ENCODE measurements around the gene WNT7A.

The WNT7A gene

GRCh38 chr3:13878281-13879101 lies 1.4 kb downstream of the WNT7A start:
- TF ChIP-seq, protein P1, sequence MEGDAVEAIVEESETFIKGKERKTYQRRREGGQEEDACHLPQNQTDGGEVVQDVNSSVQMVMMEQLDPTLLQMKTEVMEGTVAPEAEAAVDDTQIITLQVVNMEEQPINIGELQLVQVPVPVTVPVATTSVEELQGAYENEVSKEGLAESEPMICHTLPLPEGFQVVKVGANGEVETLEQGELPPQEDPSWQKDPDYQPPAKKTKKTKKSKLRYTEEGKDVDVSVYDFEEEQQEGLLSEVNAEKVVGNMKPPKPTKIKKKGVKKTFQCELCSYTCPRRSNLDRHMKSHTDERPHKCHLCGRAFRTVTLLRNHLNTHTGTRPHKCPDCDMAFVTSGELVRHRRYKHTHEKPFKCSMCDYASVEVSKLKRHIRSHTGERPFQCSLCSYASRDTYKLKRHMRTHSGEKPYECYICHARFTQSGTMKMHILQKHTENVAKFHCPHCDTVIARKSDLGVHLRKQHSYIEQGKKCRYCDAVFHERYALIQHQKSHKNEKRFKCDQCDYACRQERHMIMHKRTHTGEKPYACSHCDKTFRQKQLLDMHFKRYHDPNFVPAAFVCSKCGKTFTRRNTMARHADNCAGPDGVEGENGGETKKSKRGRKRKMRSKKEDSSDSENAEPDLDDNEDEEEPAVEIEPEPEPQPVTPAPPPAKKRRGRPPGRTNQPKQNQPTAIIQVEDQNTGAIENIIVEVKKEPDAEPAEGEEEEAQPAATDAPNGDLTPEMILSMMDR (IDR thresholded peaks at IDR 0.05; ENCODE audit: low read depth, low read length, missing control alignments): no peak
- DNase-seq (ENCODE audit: extremely low read depth, low read depth): no peak
- no peak overlapping the region for H3K4me3 ChIP-seq (replicated peaks; ENCODE audit: low read depth, low read length)

DNA sequence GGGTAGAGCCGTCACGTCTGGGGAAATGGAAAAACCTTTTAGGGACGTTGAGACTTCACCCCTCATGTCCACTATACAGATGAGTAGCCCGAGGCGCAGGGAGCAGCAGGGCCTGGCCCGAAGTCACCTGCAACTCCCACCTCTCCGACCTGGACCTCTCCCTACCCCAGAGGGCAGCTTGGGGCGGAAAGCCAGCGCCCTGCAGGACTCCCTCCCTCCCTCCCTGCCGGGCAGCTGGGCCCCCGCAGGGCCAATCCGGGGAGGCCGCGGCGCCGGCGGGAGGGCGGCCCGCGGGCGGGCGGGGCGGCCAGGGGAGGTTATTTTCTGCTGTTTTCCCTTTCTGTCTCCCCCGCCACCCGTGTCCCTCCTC lies 2.0 kb downstream of the WNT7A start:
- TF ChIP-seq, protein P1 (IDR thresholded peaks at IDR 0.05; ENCODE audit: low read depth, low read length, missing control alignments): no peak
- DNase-seq (ENCODE audit: extremely low read depth, low read depth): no peak
- no peak overlapping the region for H3K4me3 ChIP-seq (replicated peaks; ENCODE audit: low read depth, low read length)

DNA sequence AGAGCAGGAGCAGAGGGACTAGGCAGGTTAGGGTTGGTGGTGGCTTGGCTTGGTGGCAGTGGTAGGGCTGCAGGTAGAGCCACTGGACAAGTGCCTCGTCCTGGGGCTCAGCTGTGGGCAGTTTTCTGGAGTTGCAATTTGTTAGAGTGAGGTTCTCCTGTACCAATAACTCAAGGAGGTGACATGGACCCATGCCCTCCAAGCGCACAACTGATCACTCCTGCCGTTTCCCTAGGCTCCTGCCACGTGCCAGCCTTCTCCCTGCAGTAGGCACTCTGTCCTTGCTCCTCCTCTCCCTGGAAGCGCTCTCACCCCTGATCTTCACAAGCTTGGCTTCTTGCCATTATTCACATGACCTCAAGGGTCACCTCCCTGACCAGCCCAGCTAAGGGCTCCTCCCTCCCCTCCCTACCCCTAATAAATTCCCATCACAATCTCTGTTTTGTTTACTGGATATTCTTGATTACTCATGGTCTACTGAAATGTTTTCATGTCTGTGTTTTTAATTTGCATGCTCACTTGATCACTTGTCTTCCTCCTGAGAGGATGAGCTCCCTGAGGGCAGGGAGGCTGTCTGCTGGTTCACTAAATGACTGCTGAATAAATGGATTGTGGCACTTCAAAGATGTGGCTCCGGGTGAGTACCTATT lies 3.3 kb downstream of the WNT7A start:
- no peak for DNase-seq (ENCODE audit: extremely low read depth, low read depth)

GRCh38 chr3:13874891-13875290 lies 5.0 kb downstream of the WNT7A start:
- no peak for DNase-seq (ENCODE audit: extremely low read depth, low read depth)
- TF ChIP-seq, protein P1 (IDR thresholded peaks at IDR 0.05; ENCODE audit: low read depth, low read length, missing control alignments): no peak
- no peak overlapping the region for H3K4me3 ChIP-seq (replicated peaks; ENCODE audit: low read depth, low read length)

More for the DNA sequence above, 3.3 kb downstream of the WNT7A start:
- TF ChIP-seq, protein P1 (IDR thresholded peaks at IDR 0.05; ENCODE audit: low read depth, low read length, missing control alignments): no peak
- no peak overlapping the region for H3K4me3 ChIP-seq (replicated peaks; ENCODE audit: low read depth, low read length)

GRCh38 chr3:13873818-13874217 lies 6.1 kb downstream of the WNT7A start:
- TF ChIP-seq, protein P1 (IDR thresholded peaks at IDR 0.05; ENCODE audit: low read depth, low read length, missing control alignments): no peak
- DNase-seq (ENCODE audit: extremely low read depth, low read depth): no peak
- H3K4me3 ChIP-seq (replicated peaks; ENCODE audit: low read depth, low read length): no peak overlapping the region

DNA sequence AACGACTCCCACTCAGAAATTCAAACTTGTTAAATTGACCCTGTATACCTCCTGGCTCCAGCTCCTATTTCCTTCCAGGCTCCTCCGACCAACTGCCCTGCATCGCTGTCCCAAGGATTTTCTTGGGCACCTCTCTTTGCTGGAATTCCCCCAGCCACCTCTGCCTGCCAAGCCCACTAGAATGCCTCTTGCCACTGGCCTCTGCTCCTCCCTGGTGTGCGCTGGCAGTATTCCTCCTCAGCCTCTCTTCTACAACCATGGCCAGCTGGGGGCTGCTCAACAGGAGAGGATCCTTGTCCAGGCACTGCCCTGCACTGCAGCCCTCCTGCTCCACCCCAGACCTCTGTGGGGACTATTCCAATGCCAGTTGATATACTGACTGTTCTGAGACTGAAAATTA lies 7.4 kb downstream of the WNT7A start:
- DNase-seq (ENCODE audit: extremely low read depth, low read depth): no peak
- H3K4me3 ChIP-seq (replicated peaks; ENCODE audit: low read depth, low read length): no peak overlapping the region
- TF ChIP-seq, protein P1 (IDR thresholded peaks at IDR 0.05; ENCODE audit: low read depth, low read length, missing control alignments): no peak
